HepG2 (cell line): ENCODE data around the gene SCN7A. TPM values are rescaled to one million over a fixed set of nuclear protein-coding genes. Genes with fewer than 3 reads are reported as not detected.
A peak's percentile ranks its signal among the peaks of the same experiment; 100 is the strongest.

ENCODE experiments used
- CREB3 ChIP-seq: sonication (generic); formaldehyde crosslinking; IDR thresholded peaks from 2 replicates; pipeline ENCODE4 v1.5.0; 2020; ENCODE audit warnings: missing genetic modification reagents
- IKZF5 ChIP-seq: IDR thresholded peaks from 2 replicates; pipeline ENCODE4 v1.6.1; 2018; ENCODE audit warnings: missing genetic modification reagents, mild to moderate bottlenecking, missing compliant biosample characterization
- LBX2 ChIP-seq: sonication (generic); formaldehyde crosslinking; IDR thresholded peaks from 2 replicates; pipeline ENCODE4 v1.5.0; 2020; ENCODE audit warnings: missing genetic modification reagents, mild to moderate bottlenecking, borderline replicate concordance
- NONO ChIP-seq, 2 experiments: fragments of 450-650 bp in 1 of 2; sonication (generic) in 1 of 2; formaldehyde crosslinking in 1 of 2; IDR thresholded peaks in 1 of 2; conservative IDR thresholded peaks in 1 of 2; 2 replicates each; pipeline versions ENCODE4 v1.6.1 to v1.8.0; 2017 to 2022; ENCODE audit warnings: mild to moderate bottlenecking in 1 of 2, missing genetic modification reagents in 1 of 2, moderate library complexity in 1 of 2
- PAF1 ChIP-seq: IDR thresholded peaks from 2 replicates; pipeline ENCODE4 v1.6.1; 2016; ENCODE audit warnings: missing genetic modification reagents, missing compliant biosample characterization
- SAP130 ChIP-seq: IDR thresholded peaks from 2 replicates; pipeline ENCODE4 v1.6.1; 2016; ENCODE audit warnings: low read depth
- TAF15 ChIP-seq: fragments of 200-400 bp; formaldehyde crosslinking; IDR thresholded peaks from one replicate; pipeline ENCODE4 v1.6.1; 2018; ENCODE audit warnings: mild to moderate bottlenecking, low read depth, low read length; ENCODE audit not compliant: poor library complexity, severe bottlenecking
- ZBTB34 ChIP-seq: sonication (generic); formaldehyde crosslinking; IDR thresholded peaks from 2 replicates; pipeline ENCODE4 v1.8.0; 2022; ENCODE audit warnings: mild to moderate bottlenecking, missing genetic modification reagents
- ZNF329 ChIP-seq: sonication (generic); formaldehyde crosslinking; IDR thresholded peaks from 2 replicates; pipeline ENCODE4 v1.9.0; 2021; ENCODE audit warnings: low read depth, mild to moderate bottlenecking, missing genetic modification reagents
- ZNF33B ChIP-seq: sonication (generic); formaldehyde crosslinking; IDR thresholded peaks from 2 replicates; pipeline ENCODE4 v1.5.1; 2020; ENCODE audit warnings: mild to moderate bottlenecking, missing genetic modification reagents
- ZNF354B ChIP-seq: sonication (generic); formaldehyde crosslinking; IDR thresholded peaks from 2 replicates; pipeline ENCODE4 v1.8.0; 2022; ENCODE audit warnings: mild to moderate bottlenecking, missing genetic modification reagents
- ZNF431 ChIP-seq: sonication (generic); formaldehyde crosslinking; IDR thresholded peaks from 2 replicates; pipeline ENCODE4 v1.9.0; 2022; ENCODE audit warnings: missing genetic modification reagents, low read depth, mild to moderate bottlenecking, borderline replicate concordance
- ZNF547 ChIP-seq: sonication (generic); formaldehyde crosslinking; IDR thresholded peaks from 2 replicates; pipeline ENCODE4 v1.5.1; 2020; ENCODE audit warnings: mild to moderate bottlenecking, missing genetic modification reagents
- ZSCAN21 ChIP-seq: sonication (generic); formaldehyde crosslinking; IDR thresholded peaks from 2 replicates; pipeline ENCODE4 v1.8.0; 2022; ENCODE audit warnings: mild to moderate bottlenecking, missing genetic modification reagents, moderate library complexity, borderline replicate concordance
- polyA plus RNA-seq, 8 experiments: library from polyadenylated mRNA; depleted of rRNA in 3 of 8; stranded (reverse) in 7 of 8; unstranded in 1 of 8; fragments of >200 nt; fragmentation: Illumina TruSeq in 4 of 8; extraction: Trizol in 4 of 8; gene quantifications; 2 replicates each; pipeline versions ENCODE4 v1.2.1 to v1.2.3, GENCODE V29; 2011 to 2016; ENCODE audit warnings: low read depth in 4 of 8, missing spikeins in 1 of 8, mixed read lengths in 1 of 8; ENCODE audit not compliant: insufficient read depth in 1 of 8
- total RNA-seq, 5 experiments: library from RNA; depleted of rRNA; stranded (reverse); fragments of >200 nt; fragmentation: Illumina TruSeq; extraction: Trizol; gene quantifications; 2 replicates each; pipeline ENCODE4 v1.2.3, GENCODE V29; 2016; ENCODE audit warnings: low read depth in 1 of 5
- TF ChIP-seq, protein P1 (sequence below): sonication (generic); formaldehyde crosslinking; IDR thresholded peaks from 2 replicates; pipeline ENCODE4 v1.9.0; 2021; ENCODE audit warnings: missing genetic modification reagents, borderline replicate concordance
- TF ChIP-seq, protein P2 (sequence below): sonication (generic); formaldehyde crosslinking; IDR thresholded peaks from 2 replicates; pipeline ENCODE4 v1.4.0; 2020; ENCODE audit warnings: low read depth, mild to moderate bottlenecking, missing genetic modification reagents
- TF ChIP-seq, protein P3 (sequence below): sonication (generic); formaldehyde crosslinking; IDR thresholded peaks from 2 replicates; pipeline ENCODE4 v1.9.0; 2021; ENCODE audit warnings: missing genetic modification reagents, borderline replicate concordance
- TF ChIP-seq, protein P4 (sequence below): sonication (generic); formaldehyde crosslinking; IDR thresholded peaks from 2 replicates; pipeline ENCODE4 v1.4.0; 2020; ENCODE audit warnings: missing genetic modification reagents, borderline replicate concordance

SCN7A gene
- total and polyA plus RNA-seq, 2 of the 13 experiments (the other 11 are each of a cell fraction or from before 2014, with no cell fraction given) = 0.01 TPM; not detected in 1

GRCh38 chr2:166372046-166372445 is 122.0 kb downstream of the SCN7A start (continued):
- TF ChIP-seq, protein P1, sequence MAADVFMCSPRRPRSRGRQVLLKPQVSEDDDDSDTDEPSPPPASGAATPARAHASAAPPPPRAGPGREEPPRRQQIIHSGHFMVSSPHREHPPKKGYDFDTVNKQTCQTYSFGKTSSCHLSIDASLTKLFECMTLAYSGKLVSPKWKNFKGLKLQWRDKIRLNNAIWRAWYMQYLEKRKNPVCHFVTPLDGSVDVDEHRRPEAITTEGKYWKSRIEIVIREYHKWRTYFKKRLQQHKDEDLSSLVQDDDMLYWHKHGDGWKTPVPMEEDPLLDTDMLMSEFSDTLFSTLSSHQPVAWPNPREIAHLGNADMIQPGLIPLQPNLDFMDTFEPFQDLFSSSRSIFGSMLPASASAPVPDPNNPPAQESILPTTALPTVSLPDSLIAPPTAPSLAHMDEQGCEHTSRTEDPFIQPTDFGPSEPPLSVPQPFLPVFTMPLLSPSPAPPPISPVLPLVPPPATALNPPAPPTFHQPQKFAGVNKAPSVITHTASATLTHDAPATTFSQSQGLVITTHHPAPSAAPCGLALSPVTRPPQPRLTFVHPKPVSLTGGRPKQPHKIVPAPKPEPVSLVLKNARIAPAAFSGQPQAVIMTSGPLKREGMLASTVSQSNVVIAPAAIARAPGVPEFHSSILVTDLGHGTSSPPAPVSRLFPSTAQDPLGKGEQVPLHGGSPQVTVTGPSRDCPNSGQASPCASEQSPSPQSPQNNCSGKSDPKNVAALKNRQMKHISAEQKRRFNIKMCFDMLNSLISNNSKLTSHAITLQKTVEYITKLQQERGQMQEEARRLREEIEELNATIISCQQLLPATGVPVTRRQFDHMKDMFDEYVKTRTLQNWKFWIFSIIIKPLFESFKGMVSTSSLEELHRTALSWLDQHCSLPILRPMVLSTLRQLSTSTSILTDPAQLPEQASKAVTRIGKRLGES (CRISPR knock-in tag) = no peak
- TF ChIP-seq CREB3 (CRISPR knock-in tag) (no peak), ZNF431 (CRISPR knock-in tag) (no peak), SAP130 (peak; percentile 84), LBX2 (CRISPR knock-in tag) (no peak), ZNF354B (no peak), ZNF33B (no peak), PAF1 (CRISPR knock-in tag) (no peak), ZNF329 (CRISPR knock-in tag) (no peak), ZSCAN21 (CRISPR knock-in tag) (no peak), IKZF5 (no peak), TAF15 (no peak), ZNF547 (no peak), NONO (IDR thresholded peaks at IDR 0.05) (no peak), NONO (CRISPR knock-in tag; conservative IDR thresholded peaks at IDR 0.05) (no peak), ZBTB34 (CRISPR knock-in tag) (no peak)
- TF ChIP-seq, protein P2, sequence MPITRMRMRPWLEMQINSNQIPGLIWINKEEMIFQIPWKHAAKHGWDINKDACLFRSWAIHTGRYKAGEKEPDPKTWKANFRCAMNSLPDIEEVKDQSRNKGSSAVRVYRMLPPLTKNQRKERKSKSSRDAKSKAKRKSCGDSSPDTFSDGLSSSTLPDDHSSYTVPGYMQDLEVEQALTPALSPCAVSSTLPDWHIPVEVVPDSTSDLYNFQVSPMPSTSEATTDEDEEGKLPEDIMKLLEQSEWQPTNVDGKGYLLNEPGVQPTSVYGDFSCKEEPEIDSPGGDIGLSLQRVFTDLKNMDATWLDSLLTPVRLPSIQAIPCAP (CRISPR knock-in tag) = no peak
- TF ChIP-seq, protein P3, sequence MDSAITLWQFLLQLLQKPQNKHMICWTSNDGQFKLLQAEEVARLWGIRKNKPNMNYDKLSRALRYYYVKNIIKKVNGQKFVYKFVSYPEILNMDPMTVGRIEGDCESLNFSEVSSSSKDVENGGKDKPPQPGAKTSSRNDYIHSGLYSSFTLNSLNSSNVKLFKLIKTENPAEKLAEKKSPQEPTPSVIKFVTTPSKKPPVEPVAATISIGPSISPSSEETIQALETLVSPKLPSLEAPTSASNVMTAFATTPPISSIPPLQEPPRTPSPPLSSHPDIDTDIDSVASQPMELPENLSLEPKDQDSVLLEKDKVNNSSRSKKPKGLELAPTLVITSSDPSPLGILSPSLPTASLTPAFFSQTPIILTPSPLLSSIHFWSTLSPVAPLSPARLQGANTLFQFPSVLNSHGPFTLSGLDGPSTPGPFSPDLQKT (CRISPR knock-in tag) = no peak
- TF ChIP-seq, protein P4, sequence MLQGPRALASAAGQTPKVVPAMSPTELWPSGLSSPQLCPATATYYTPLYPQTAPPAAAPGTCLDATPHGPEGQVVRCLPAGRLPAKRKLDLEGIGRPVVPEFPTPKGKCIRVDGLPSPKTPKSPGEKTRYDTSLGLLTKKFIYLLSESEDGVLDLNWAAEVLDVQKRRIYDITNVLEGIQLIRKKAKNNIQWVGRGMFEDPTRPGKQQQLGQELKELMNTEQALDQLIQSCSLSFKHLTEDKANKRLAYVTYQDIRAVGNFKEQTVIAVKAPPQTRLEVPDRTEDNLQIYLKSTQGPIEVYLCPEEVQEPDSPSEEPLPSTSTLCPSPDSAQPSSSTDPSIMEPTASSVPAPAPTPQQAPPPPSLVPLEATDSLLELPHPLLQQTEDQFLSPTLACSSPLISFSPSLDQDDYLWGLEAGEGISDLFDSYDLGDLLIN (CRISPR knock-in tag) = no peak
